GM23338 (cell line): ENCODE data around the gene PDC. TPM values are rescaled to one million over a fixed set of nuclear protein-coding genes. Genes with fewer than 3 reads are reported as not detected.

ENCODE experiments used
- ATAC-seq: fragments of 200-7000 bp; cut with Tn5 transposase; 3 replicates; pipeline ENCODE4 v1.9.1; 2020
- DNase-seq: peaks from one replicate; pipeline ENCODE4 v3.0.0-alpha.2; 2015; ENCODE audit warnings: low spot score
- H2AFZ ChIP-seq: fragments of 200-600 bp; sonication (generic); 2 replicates; pipeline ENCODE4 v1.8.0; 2016; ENCODE audit warnings: antibody characterized with exemption, mild to moderate bottlenecking, moderate library complexity
- H3F3A ChIP-seq: fragments of 200-600 bp; sonication (generic); replicated peaks from 2 replicates; pipeline ENCODE4 v1.8.0; 2017; ENCODE audit warnings: antibody characterized with exemption, mixed run types, low read depth
- H3K27ac ChIP-seq: fragments of 200-600 bp; sonication (generic); 2 replicates; pipeline ENCODE4 v1.6.1; 2016; ENCODE audit warnings: low read depth
- H3K27me3 ChIP-seq: fragments of 200-600 bp; sonication (generic); 2 replicates; pipeline ENCODE4 v1.8.0; 2016; ENCODE audit warnings: mild to moderate bottlenecking, mixed run types, moderate library complexity; ENCODE audit not compliant: insufficient read depth
- H3K36me3 ChIP-seq: fragments of 200-600 bp; sonication (generic); 2 replicates; pipeline ENCODE4 v1.8.0; 2016; ENCODE audit warnings: mild to moderate bottlenecking; ENCODE audit not compliant: insufficient read depth
- H3K4me1 ChIP-seq: fragments of 200-600 bp; sonication (generic); 2 replicates; pipeline ENCODE4 v1.8.0; 2016; ENCODE audit warnings: mild to moderate bottlenecking, moderate library complexity; ENCODE audit not compliant: insufficient read depth
- H3K4me2 ChIP-seq: fragments of 200-600 bp; sonication (generic); 2 replicates; pipeline ENCODE4 v1.7.1; 2017; ENCODE audit warnings: mixed run types
- H3K4me3 ChIP-seq: fragments of 200-600 bp; sonication (generic); 2 replicates; pipeline ENCODE4 v1.6.1; 2016; ENCODE audit warnings: mixed run types
- H3K79me2 ChIP-seq: fragments of 200-600 bp; sonication (generic); replicated peaks from 2 replicates; pipeline ENCODE4 v1.8.0; 2017; ENCODE audit warnings: mild to moderate bottlenecking; ENCODE audit not compliant: insufficient read depth
- H3K9me2 ChIP-seq: fragments of 200-600 bp; sonication (generic); 2 replicates; pipeline ENCODE4 v1.8.0; 2017; ENCODE audit not compliant: insufficient read depth
- H4K20me1 ChIP-seq: fragments of 200-600 bp; sonication (generic); replicated peaks from 2 replicates; pipeline ENCODE4 v1.8.0; 2017; ENCODE audit warnings: mild to moderate bottlenecking; ENCODE audit not compliant: insufficient read depth
- H3K27ac Mint-ChIP-seq: 2 replicates; pipeline ENCODE4 v1.8.0; 2020; ENCODE audit warnings: inconsistent platforms, mild to moderate bottlenecking, moderate library complexity, mixed read lengths
- H3K27me3 Mint-ChIP-seq: 3 replicates; pipeline ENCODE4 v1.8.0; 2022; ENCODE audit warnings: low read depth, mild to moderate bottlenecking, moderate library complexity, mixed read lengths, inconsistent platforms; ENCODE audit not compliant: insufficient read depth, poor library complexity
- H3K36me3 Mint-ChIP-seq: 3 replicates; pipeline ENCODE4 v1.8.0; 2021; ENCODE audit warnings: low read depth, mild to moderate bottlenecking, inconsistent platforms, moderate library complexity, mixed read lengths
- H3K4me1 Mint-ChIP-seq: 3 replicates; pipeline ENCODE4 v1.8.0; 2020; ENCODE audit warnings: mild to moderate bottlenecking, inconsistent platforms, mixed read lengths
- H3K4me3 Mint-ChIP-seq: 3 replicates; pipeline ENCODE4 v1.8.0; 2021; ENCODE audit warnings: moderate library complexity, mild to moderate bottlenecking, inconsistent platforms, mixed read lengths
- H3K9me3 Mint-ChIP-seq: 3 replicates; pipeline ENCODE4 v1.8.0; 2020; ENCODE audit warnings: moderate library complexity, mild to moderate bottlenecking, inconsistent platforms, mixed read lengths
- CREB1 ChIP-seq: fragments of 250-450 bp; sonication (Bioruptor Pico); IDR thresholded peaks from 2 replicates; pipeline ENCODE4 v1.5.0; 2020; ENCODE audit warnings: low read depth, mild to moderate bottlenecking, moderate library complexity
- EZH2 ChIP-seq: fragments of 200-600 bp; sonication (generic); IDR thresholded peaks from one replicate; pipeline ENCODE4 v1.8.0; 2017; ENCODE audit warnings: antibody characterized with exemption, mild to moderate bottlenecking, low read depth; ENCODE audit not compliant: unreplicated experiment
- EZH2phosphoT487 ChIP-seq: fragments of 200-600 bp; sonication (generic); IDR thresholded peaks from one replicate; pipeline ENCODE4 v1.8.1; 2018; ENCODE audit warnings: antibody characterized with exemption; ENCODE audit not compliant: unreplicated experiment
- POLR2AphosphoS5 ChIP-seq: IDR thresholded peaks from 2 replicates; pipeline ENCODE4 v1.6.1; 2016; ENCODE audit warnings: antibody characterized with exemption, low read depth
- ZNF114 ChIP-seq: fragments of 250-450 bp; sonication (Bioruptor Pico); IDR thresholded peaks from 2 replicates; pipeline ENCODE4 v1.5.0; 2020; ENCODE audit warnings: mild to moderate bottlenecking, moderate library complexity
- ZNF331 ChIP-seq: fragments of 250-450 bp; sonication (Bioruptor Pico); IDR thresholded peaks from 2 replicates; pipeline ENCODE4 v1.5.0; 2020; ENCODE audit warnings: low read depth, mild to moderate bottlenecking, moderate library complexity
- ZNF462 ChIP-seq: fragments of 250-450 bp; sonication (Bioruptor Pico); IDR thresholded peaks from 2 replicates; pipeline ENCODE4 v1.5.0; 2020; ENCODE audit warnings: mild to moderate bottlenecking, moderate library complexity
- polyA plus RNA-seq: library from polyadenylated mRNA; unstranded; fragments of >200 nt; fragmentation: Nextera tagmentation; extraction: Ambion mirVana; gene quantifications from 2 replicates; pipeline ENCODE4 v1.2.1, GENCODE V29; 2016
- total RNA-seq: library from RNA; depleted of rRNA; stranded (reverse); fragments of >200 nt; shearing (Covaris generic); gene quantifications from 2 replicates; pipeline ENCODE4 v1.2.3, GENCODE V29; 2014

Gene PDC
- total and polyA plus RNA-seq, 2 experiments from 2014 or later = not detected

- Histone ChIP-seq H3K4me2 (no peak overlapping the region), H4K20me1 (no peaks in the 10 kb centered on the region), H3K27ac (no peak overlapping the region), H3K79me2 (no peaks in the 10 kb centered on the region), H3K4me3 (no peak overlapping the region), H3K9me2 (no peaks in the 10 kb centered on the region; the same call in 1 of the 2 replicates), H3K36me3 (no peaks in the 10 kb centered on the region), H2AFZ (no peak overlapping the region), H3K4me1 (no peaks in the 10 kb centered on the region), H3K27me3 (no peaks in the 10 kb centered on the region), H3F3A (no peaks in the 10 kb centered on the region)
- DNase-seq = no peak
- ATAC-seq = no peak
- Mint-ChIP-seq H3K9me3 (no peaks in the 10 kb centered on the region), H3K4me3 (no peak overlapping the region), H3K27ac (no peak overlapping the region), H3K27me3 (no peaks in the 10 kb centered on the region), H3K36me3 (no peaks in the 10 kb centered on the region), H3K4me1 (no peaks in the 10 kb centered on the region)
- no peak for TF ChIP-seq ZNF462 (CRISPR knock-in tag)
- TF ChIP-seq EZH2 = no peak
- TF ChIP-seq EZH2phosphoT487 = no peak
- no peak for TF ChIP-seq POLR2AphosphoS5
- TF ChIP-seq ZNF114 (CRISPR knock-in tag) = no peak
- no peak for TF ChIP-seq ZNF331 (CRISPR knock-in tag)
These were observed 30.4 kb upstream of the PDC start for GRCh38 chr1:186491336-186491735.

- Histone ChIP-seq H3K4me3 (no peak overlapping the region), H3K4me2 (no peak overlapping the region), H3F3A (no peaks in the 10 kb centered on the region), H3K27ac (no peak overlapping the region), H3K36me3 (no peaks in the 10 kb centered on the region), H4K20me1 (no peaks in the 10 kb centered on the region), H3K27me3 (no peaks in the 10 kb centered on the region), H3K4me1 (no peaks in the 10 kb centered on the region), H3K79me2 (no peaks in the 10 kb centered on the region), H2AFZ (no peak overlapping the region), H3K9me2 (no peaks in the 10 kb centered on the region)
- DNase-seq = no peak
- Mint-ChIP-seq H3K4me1 (no peaks in the 10 kb centered on the region), H3K36me3 (no peaks in the 10 kb centered on the region), H3K27me3 (no peaks in the 10 kb centered on the region), H3K27ac (no peak overlapping the region), H3K4me3 (no peak overlapping the region), H3K9me3 (no peaks in the 10 kb centered on the region)
- no peak for ATAC-seq
- TF ChIP-seq CREB1 (CRISPR knock-in tag) = no peak
These were observed 26.2 kb upstream of the PDC start for GRCh38 chr1:186487163-186487562.
